ENCODE measurements around the gene PDLIM4.

PDLIM4 gene

DNA sequence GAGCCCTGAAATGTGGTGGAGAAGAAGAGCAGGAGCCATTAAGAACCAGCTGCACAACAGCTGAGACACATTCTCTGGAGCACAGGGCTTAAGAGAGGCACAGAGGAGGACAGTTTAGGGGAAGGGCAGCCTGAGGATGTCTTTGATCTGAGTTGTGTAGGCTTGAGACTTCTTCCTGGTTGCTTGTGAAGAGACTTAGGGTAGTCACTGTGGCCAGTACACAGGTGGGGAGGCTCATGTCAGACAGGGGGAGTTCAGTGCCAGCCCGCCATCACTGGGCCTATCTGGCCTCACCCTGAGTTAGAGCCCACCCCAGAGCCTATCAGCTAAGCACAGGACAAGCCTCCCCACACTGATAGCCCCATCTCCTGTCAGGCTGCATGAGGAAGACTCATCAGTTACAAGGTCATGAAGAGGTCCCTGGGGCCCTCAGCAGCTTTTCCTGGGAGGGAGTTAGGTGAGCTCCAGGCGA is 56.5 kb downstream of the PDLIM4 start:
- no peaks in the 10 kb centered on the region for H3K4me1 ChIP-seq (ENCODE audit: insufficient read depth, low read length)
- no peak overlapping the region for H3K9ac ChIP-seq (ENCODE audit: low read depth, low read length)
- H3K4me3 ChIP-seq (ENCODE audit: low read length) = no peak overlapping the region
- H3K27ac ChIP-seq (ENCODE audit: low read length) = no peak overlapping the region
- H3K27me3 ChIP-seq (ENCODE audit: insufficient read depth, low read length) = no peaks in the 10 kb centered on the region
- H3K36me3 ChIP-seq (ENCODE audit: insufficient read depth, low read depth, low read length) = no peaks in the 10 kb centered on the region
- no peaks in the 10 kb centered on the region for H3K9me3 ChIP-seq (ENCODE audit: insufficient read depth, low read depth, low read length)

DNA sequence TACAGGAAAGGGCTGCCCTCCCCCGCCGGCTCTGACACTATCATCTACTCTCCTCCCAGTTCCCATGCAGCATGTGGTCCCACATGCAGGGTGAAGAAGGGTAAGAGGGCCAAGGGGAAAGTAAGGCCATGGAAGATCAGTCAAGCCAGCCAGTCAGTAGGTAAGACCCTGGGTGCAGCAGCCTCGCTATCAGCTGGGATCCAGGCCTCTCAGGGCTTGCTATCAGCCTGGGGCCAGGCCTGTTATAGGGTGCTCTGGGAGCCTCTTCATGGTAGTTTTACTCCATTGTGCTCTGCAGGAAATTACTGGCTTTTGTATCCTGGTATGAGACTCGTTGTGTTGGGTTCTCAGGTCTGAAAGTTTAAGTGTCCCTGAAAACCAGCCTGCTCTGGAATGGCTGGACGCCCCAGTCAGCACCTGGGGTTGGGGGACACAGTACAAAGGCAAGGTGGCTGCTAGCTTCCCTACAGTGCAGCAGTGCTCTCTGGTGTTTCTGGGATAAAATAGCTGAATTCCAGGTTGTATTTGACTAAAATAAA is 58.1 kb downstream of the PDLIM4 start:
- Histone ChIP-seq H3K9me3 (ENCODE audit: insufficient read depth, low read depth, low read length) (no peaks in the 10 kb centered on the region), H3K9ac (ENCODE audit: low read depth, low read length) (no peak overlapping the region), H3K4me3 (ENCODE audit: low read length) (no peak overlapping the region), H3K4me1 (ENCODE audit: insufficient read depth, low read length) (no peaks in the 10 kb centered on the region), H3K27me3 (ENCODE audit: insufficient read depth, low read length) (no peaks in the 10 kb centered on the region), H3K36me3 (ENCODE audit: insufficient read depth, low read depth, low read length) (no peaks in the 10 kb centered on the region), H3K27ac (ENCODE audit: low read length) (no peak overlapping the region)

DNA sequence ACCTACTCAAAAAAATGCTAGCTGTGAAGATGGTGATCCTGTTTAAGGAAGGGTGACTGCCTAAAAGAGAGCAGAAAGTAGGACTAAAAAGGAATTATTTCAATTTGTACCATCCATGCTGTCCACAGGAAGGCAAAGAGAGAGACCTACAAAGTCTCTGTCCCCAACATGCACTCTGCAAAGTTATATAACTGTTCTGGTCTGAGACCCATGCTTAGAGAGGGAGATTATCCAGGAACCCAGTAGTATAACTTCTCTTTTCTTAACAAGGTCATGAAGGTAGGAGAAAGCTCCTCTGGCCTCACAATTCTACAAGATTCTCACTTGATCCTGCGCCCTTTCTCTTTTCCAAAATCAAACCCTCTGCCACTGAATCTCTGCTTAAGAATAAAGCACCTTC is 62.5 kb downstream of the PDLIM4 start:
- H3K27me3 ChIP-seq (ENCODE audit: insufficient read depth, low read length) = no peaks in the 10 kb centered on the region
- no peaks in the 10 kb centered on the region for H3K9me3 ChIP-seq (ENCODE audit: insufficient read depth, low read depth, low read length)
- H3K36me3 ChIP-seq (ENCODE audit: insufficient read depth, low read depth, low read length) = no peaks in the 10 kb centered on the region
- no peak overlapping the region for H3K4me3 ChIP-seq (ENCODE audit: low read length)
- no peak overlapping the region for H3K27ac ChIP-seq (ENCODE audit: low read length)
- peaks cover 11% of the 10 kb centered on the region; the same call in 1 of the 2 replicates for H3K4me1 ChIP-seq (ENCODE audit: insufficient read depth, low read length)
- H3K9ac ChIP-seq (ENCODE audit: low read depth, low read length) = no peak overlapping the region

DNA sequence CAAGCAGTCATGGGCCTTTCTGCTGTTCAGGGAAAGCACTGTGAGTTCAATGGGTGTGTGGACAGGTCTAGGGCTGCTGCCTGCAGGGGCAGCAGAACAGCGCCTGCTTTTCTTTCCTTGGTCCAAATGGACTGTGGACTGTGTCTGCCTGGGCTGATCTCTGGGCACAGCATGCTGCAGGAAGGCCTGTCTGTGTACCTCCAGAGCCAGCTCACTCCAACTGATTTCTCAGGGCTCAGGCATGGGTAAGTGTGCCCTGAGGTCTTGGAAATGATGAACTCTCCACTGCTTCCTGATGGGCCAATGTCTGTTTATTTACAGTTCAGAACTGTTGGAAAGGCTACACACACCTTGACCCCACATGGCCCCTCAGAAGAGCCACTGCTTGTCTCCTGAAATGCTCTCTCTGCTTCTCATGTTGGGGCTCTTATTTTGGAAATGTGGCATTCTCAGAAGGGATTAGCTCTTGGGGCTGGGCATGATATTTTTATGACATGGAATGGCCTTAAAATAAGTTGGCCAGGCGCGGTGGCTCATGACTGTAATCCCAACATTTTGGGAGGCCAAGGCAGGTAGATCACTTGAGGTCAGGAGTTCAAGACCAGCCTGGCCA is 63.7 kb downstream of the PDLIM4 start:
- H3K27me3 ChIP-seq (ENCODE audit: insufficient read depth, low read length) = no peaks in the 10 kb centered on the region
- no peaks in the 10 kb centered on the region for H3K36me3 ChIP-seq (ENCODE audit: insufficient read depth, low read depth, low read length)
- H3K9me3 ChIP-seq (ENCODE audit: insufficient read depth, low read depth, low read length) = no peaks in the 10 kb centered on the region
- H3K27ac ChIP-seq (ENCODE audit: low read length) = no peak overlapping the region
- H3K4me1 ChIP-seq (ENCODE audit: insufficient read depth, low read length) = peaks cover 11% of the 10 kb centered on the region; the same call in 1 of the 2 replicates
- H3K9ac ChIP-seq (ENCODE audit: low read depth, low read length) = no peak overlapping the region
- H3K4me3 ChIP-seq (ENCODE audit: low read length) = no peak overlapping the region

DNA sequence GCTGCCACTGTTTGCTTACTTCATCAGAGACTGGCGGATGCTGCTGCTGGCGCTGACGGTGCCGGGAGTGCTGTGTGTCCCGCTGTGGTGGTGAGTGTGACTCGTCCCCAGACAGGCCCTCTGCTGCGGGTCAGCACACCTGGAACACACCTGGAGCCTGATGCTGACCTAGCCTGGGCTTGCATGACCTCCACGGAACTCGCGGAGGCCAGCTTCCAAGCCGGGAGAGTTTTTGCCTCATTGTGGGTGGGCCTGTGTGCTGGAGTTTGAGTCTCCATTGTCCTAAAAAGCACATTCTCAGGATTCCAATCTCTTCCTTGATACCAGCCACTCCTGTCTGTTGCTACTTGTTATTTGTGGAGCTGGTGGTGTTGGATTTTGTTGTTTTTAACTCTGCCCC is 64.8 kb downstream of the PDLIM4 start:
- no peaks in the 10 kb centered on the region for H3K9me3 ChIP-seq (ENCODE audit: insufficient read depth, low read depth, low read length)
- H3K36me3 ChIP-seq (ENCODE audit: insufficient read depth, low read depth, low read length) = no peaks in the 10 kb centered on the region
- peaks cover 11% of the 10 kb centered on the region; the same call in 1 of the 2 replicates for H3K4me1 ChIP-seq (ENCODE audit: insufficient read depth, low read length)
- peak overlapping the region; percentile 37; the same call in 1 of the 2 replicates for H3K4me3 ChIP-seq (ENCODE audit: low read length)
- H3K27ac ChIP-seq (ENCODE audit: low read length) = no peak overlapping the region
- H3K9ac ChIP-seq (ENCODE audit: low read depth, low read length) = peak overlapping the region; percentile 44; the same call in 1 of the 2 replicates
- no peaks in the 10 kb centered on the region for H3K27me3 ChIP-seq (ENCODE audit: insufficient read depth, low read length)

Measured in iPS-20b (cell line).